ENCODE results near the gene MUSK. TPM values are rescaled to one million over a fixed set of nuclear protein-coding genes. Genes with fewer than 3 reads are reported as not detected.

Gene MUSK
- total RNA-seq, result 1 to 10 TPM; 1.5 to 7.9 (median 5.4) TPM

GRCh38 chr9:110668570-110669167 lies at the start of gene MUSK:
Gene MUSK (plus strand): TSS chr9:110668791. CDS start chr9:110668905, 114 bp downstream.
- Histone ChIP-seq H3K27ac (replicated peaks in 1 of 4) (peak within 1 kb of the TSS in 1 of 4 donors; percentile 25), H3K36me3 (no peaks in the 10 kb centered on the region), H3K27me3 (no peaks in the 10 kb centered on the region), H3K4me1 (peaks cover 0 to 3% (median 0%) of the 10 kb centered on the region in 4 donors), H3K4me3 (peak within 1 kb of the TSS in 2 of 4 donors; percentile 7 to 25), H3K9me3 (no peaks in the 10 kb centered on the region)
- TF ChIP-seq CTCF (IDR thresholded peaks at IDR 0.05) (no peak), POLR2AphosphoS5 (IDR thresholded peaks at IDR 0.05) (no peak), EP300 (IDR thresholded peaks at IDR 0.05) (no peak), POLR2A (IDR thresholded peaks at IDR 0.05; ENCODE audit: low read depth) (no peak)
- intact Hi-C loops (cut with DNase I), result no loop called here
- DNase-seq (ENCODE audit: extremely low spot score), result no peak
- WGBS, result 81% methylated on average over 8 of the region's 8 CpGs

- Histone ChIP-seq H3K27me3 (no peaks in the 10 kb centered on the region), H3K27ac (replicated peaks in 1 of 4) (no peak overlapping the region), H3K4me3 (no peak overlapping the region), H3K4me1 (no peaks in the 10 kb centered on the region), H3K9me3 (no peaks in the 10 kb centered on the region), H3K36me3 (no peaks in the 10 kb centered on the region)
- intact Hi-C loops (cut with DNase I), result loop anchor here (5.0 kb wide), 1 partner anchor 168 kb away; no protein-coding TSS in a partner anchor
- DNase-seq (ENCODE audit: extremely low spot score), result no peak
- TF ChIP-seq POLR2AphosphoS5 (IDR thresholded peaks at IDR 0.05) (no peak), EP300 (IDR thresholded peaks at IDR 0.05) (no peak), POLR2A (IDR thresholded peaks at IDR 0.05; ENCODE audit: low read depth) (no peak), CTCF (IDR thresholded peaks at IDR 0.05) (no peak)
These were observed 48.8 kb upstream of the MUSK start for GRCh38 chr9:110619831-110620230.

GRCh38 chr9:110620726-110621125 lies 47.9 kb upstream of the MUSK start:
- H3K27me3 ChIP-seq, result no peaks in the 10 kb centered on the region
- no peaks in the 10 kb centered on the region for H3K9me3 ChIP-seq
- no peaks in the 10 kb centered on the region for H3K36me3 ChIP-seq
- 46% methylated on average over 3 of the region's 3 CpGs for WGBS
- H3K4me1 ChIP-seq, result no peaks in the 10 kb centered on the region
- TF ChIP-seq CTCF (IDR thresholded peaks at IDR 0.05), result no peak
- TF ChIP-seq POLR2AphosphoS5 (IDR thresholded peaks at IDR 0.05), result no peak
- TF ChIP-seq EP300 (IDR thresholded peaks at IDR 0.05), result no peak
- no peak for TF ChIP-seq POLR2A (IDR thresholded peaks at IDR 0.05; ENCODE audit: low read depth)
- H3K4me3 ChIP-seq, result no peak overlapping the region
- no peak for DNase-seq (ENCODE audit: extremely low spot score)
- no peak overlapping the region for H3K27ac ChIP-seq (replicated peaks in 1 of 4)
- intact Hi-C loops (cut with DNase I), result loop anchor here (5.0 kb wide), 1 partner anchor 168 kb away; no protein-coding TSS in a partner anchor

GRCh38 chr9:110622368-110622767 lies 46.2 kb upstream of the MUSK start:
- H3K4me1 ChIP-seq, result no peaks in the 10 kb centered on the region
- intact Hi-C loops (cut with DNase I), result loop anchor here (5.0 kb wide), 1 partner anchor 170 kb away; no protein-coding TSS in a partner anchor
- H3K9me3 ChIP-seq, result no peaks in the 10 kb centered on the region
- no peaks in the 10 kb centered on the region for H3K27me3 ChIP-seq
- no peak overlapping the region for H3K27ac ChIP-seq (replicated peaks in 1 of 4)
- no peak for TF ChIP-seq POLR2AphosphoS5 (IDR thresholded peaks at IDR 0.05)
- no peak for TF ChIP-seq POLR2A (IDR thresholded peaks at IDR 0.05; ENCODE audit: low read depth)
- TF ChIP-seq CTCF (IDR thresholded peaks at IDR 0.05), result no peak
- no peak for TF ChIP-seq EP300 (IDR thresholded peaks at IDR 0.05)
- no peaks in the 10 kb centered on the region for H3K36me3 ChIP-seq
- no peak for DNase-seq (ENCODE audit: extremely low spot score)
- H3K4me3 ChIP-seq, result no peak overlapping the region
- WGBS, result 80% methylated on average over 2 of the region's 2 CpGs

Data from esophagus muscularis mucosa (tissue), 4 donors.